Naive B cell (primary cell): Measurements from ENCODE around the gene ADAMTS3. TPM values are rescaled to one million over a fixed set of nuclear protein-coding genes. Genes with fewer than 3 reads are reported as not detected.
"Not testable (repeated sequence)": the region's sequence is repeated elsewhere in the genome, so short reads cannot be mapped to it uniquely, and the experiment has no call there.

Experiments
- ATAC-seq, 2 donors: fragments of 150-1000 bp; cut with Tn5 transposase; 2 replicates each; pipeline ENCODE4 v1.10.0; 2021; ENCODE audit warnings: low read depth in 2 of 2, mild to moderate bottlenecking in 2 of 2, moderate library complexity in 2 of 2
- DNase-seq: peaks from one replicate; pipeline ENCODE4 v3.0.0; 2022
- H3K27ac Mint-ChIP-seq, 6 donors: one replicate each; pipeline ENCODE4 v1.8.0; 2020 to 2022; ENCODE audit warnings: mild to moderate bottlenecking in 6 of 6, mixed read lengths in 6 of 6, moderate library complexity in 5 of 6, inconsistent platforms in 2 of 6
- H3K27me3 Mint-ChIP-seq, 3 donors: one replicate each; pipeline ENCODE4 v1.8.0; 2021 to 2022; ENCODE audit warnings: mixed read lengths in 3 of 3, mild to moderate bottlenecking in 1 of 3
- H3K36me3 Mint-ChIP-seq, 2 donors: one replicate each; pipeline ENCODE4 v1.8.0; 2020 to 2022; ENCODE audit warnings: mixed read lengths in 2 of 2, inconsistent platforms in 1 of 2, mild to moderate bottlenecking in 1 of 2
- H3K4me1 Mint-ChIP-seq, 3 donors: one replicate each; pipeline ENCODE4 v1.8.0; 2020 to 2022; ENCODE audit warnings: mixed read lengths in 3 of 3, inconsistent platforms in 1 of 3, mild to moderate bottlenecking in 1 of 3, moderate library complexity in 1 of 3
- H3K4me3 Mint-ChIP-seq, 8 donors: one replicate each; pipeline ENCODE4 v1.8.0; 2020 to 2022; ENCODE audit warnings: mild to moderate bottlenecking in 8 of 8, mixed read lengths in 8 of 8, moderate library complexity in 8 of 8, inconsistent platforms in 2 of 8
- H3K9me3 Mint-ChIP-seq, 7 donors: one replicate each; pipeline ENCODE4 v1.8.0; 2020 to 2022; ENCODE audit warnings: mixed read lengths in 7 of 7, mild to moderate bottlenecking in 5 of 7, inconsistent platforms in 2 of 7, moderate library complexity in 1 of 7
- polyA plus RNA-seq, 6 donors: library from polyadenylated mRNA; unstranded; fragments of 300-500 nt; fragmentation: Illumina TruSeq; gene quantifications; one replicate each; pipeline ENCODE4 v1.2.3, GENCODE V29; 2021; ENCODE audit warnings: low read depth in 6 of 6

ADAMTS3 gene
- polyA plus RNA-seq, 6 donors from 2014 or later: not detected

DNA sequence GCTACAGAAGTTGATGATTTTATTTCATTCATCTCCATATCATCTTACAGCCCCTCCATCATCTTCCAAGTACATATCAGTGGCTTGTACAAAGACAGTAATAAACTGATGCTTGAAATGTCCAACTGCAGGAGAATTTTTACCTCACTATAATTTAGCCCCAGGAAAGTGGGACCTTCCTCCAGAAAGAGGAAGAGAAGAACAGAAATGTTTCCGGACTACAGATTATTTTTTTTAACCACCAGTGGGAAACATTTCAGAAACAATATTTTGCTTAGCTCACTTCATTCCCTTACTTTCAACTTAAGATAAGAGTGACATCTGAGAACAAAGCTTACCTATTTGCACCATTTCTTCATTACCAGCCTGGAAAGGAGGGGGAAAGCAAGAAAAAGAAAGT, 2.0 kb downstream of the ADAMTS3 start:
- Mint-ChIP-seq H3K36me3 (peaks cover 4 to 6% of the 10 kb centered on the region in 2 donors), H3K4me1 (peaks cover 9 to 24% (median 19%) of the 10 kb centered on the region in 3 donors), H3K27me3 (peaks cover 51 to 61% (median 55%) of the 10 kb centered on the region in 3 donors), H3K4me3 (peak overlapping the region in 4 of 8 donors; percentile 3 to 67 (median 34)), H3K9me3 (peaks cover 0 to 7% (median 2%) of the 10 kb centered on the region in 7 donors), H3K27ac (no peak overlapping the region)
- DNase-seq (no peak), ATAC-seq (no peak)

DNA sequence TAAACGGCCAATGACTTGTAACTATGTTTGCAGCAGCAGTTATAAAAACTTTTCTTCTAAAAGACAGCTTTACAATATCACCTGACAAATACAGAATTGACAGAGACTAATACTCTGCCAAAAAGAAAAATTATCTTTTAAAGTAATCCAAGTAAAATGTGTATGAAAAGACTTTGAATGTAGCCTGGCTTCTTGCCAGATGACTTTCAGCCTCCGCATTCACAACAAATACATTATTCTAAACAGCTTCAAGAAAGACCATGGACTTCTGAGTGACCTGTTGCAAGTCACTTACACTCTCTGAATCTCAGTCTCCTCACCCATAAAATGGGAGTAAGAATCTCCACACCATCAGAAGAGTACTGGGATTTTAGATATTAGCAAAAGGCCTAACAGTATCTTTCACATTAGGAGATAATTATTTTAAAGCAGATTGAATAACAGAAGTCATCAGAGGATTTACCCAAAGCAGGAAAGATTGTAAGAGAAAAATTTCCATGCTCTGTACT, 2.5 kb downstream of the ADAMTS3 start:
- Mint-ChIP-seq H3K9me3 (peaks cover 0 to 6% (median 2%) of the 10 kb centered on the region in 7 donors), H3K27me3 (peaks cover 46 to 61% (median 55%) of the 10 kb centered on the region in 3 donors), H3K4me1 (peaks cover 9 to 24% (median 19%) of the 10 kb centered on the region in 3 donors), H3K36me3 (peaks cover 4 to 6% of the 10 kb centered on the region in 2 donors), H3K27ac (no peak overlapping the region), H3K4me3 (no peak overlapping the region)
- DNase-seq (no peak), ATAC-seq (no peak)

DNA sequence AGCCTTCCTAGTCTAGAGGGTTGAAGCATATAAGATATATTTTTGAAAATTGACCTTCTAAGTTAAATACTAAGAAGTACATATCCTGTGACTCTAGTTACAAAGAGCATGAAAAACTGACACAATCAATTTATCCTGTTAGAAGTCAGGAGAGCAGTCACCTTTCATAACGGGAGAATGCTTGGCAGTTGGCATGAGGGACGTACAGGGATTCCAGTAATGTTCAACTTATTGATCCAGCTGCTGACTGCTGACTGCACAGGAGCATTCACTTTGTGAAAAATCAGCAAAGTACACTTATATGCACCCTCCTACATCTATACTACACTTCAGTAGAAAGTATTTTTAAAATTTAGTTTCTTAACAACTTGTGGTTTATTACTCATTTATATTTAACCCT, 4.2 kb downstream of the ADAMTS3 start:
- ATAC-seq (no peak), DNase-seq (no peak)
- H3K27ac Mint-ChIP-seq: no peak overlapping the region
- peaks cover 0 to 3% of the 10 kb centered on the region in 2 donors for H3K36me3 Mint-ChIP-seq
- H3K27me3 Mint-ChIP-seq: peaks cover 32 to 49% (median 48%) of the 10 kb centered on the region in 3 donors
- H3K9me3 Mint-ChIP-seq: peaks cover 0 to 8% (median 1%) of the 10 kb centered on the region in 7 donors
- peaks cover 7 to 21% (median 19%) of the 10 kb centered on the region in 3 donors for H3K4me1 Mint-ChIP-seq
- H3K4me3 Mint-ChIP-seq: no peak overlapping the region

DNA sequence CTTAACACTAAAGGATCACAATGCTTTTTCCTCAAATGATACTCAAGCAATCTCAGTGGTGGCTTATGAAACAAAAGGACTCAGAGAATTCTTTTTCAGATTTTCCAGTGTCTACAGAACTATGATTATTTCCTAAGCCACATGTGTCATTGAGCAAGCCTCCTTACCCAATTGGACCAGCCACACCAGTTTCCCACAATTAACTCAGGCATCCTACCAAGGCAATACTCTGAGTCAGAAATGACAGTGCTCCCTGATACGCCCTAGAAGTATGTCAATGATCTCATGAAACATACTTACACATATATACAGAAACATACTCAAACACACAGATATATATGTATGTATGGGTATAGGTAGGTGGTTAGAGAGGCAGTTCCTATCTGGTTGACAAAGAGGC, 4.8 kb downstream of the ADAMTS3 start:
- DNase-seq: no peak
- Mint-ChIP-seq H3K4me3 (no peak overlapping the region), H3K27ac (no peak overlapping the region), H3K4me1 (peaks cover 5 to 19% (median 18%) of the 10 kb centered on the region in 3 donors), H3K36me3 (no peaks in the 10 kb centered on the region), H3K27me3 (peaks cover 30 to 44% (median 42%) of the 10 kb centered on the region in 3 donors), H3K9me3 (peaks cover 0 to 9% (median 0%) of the 10 kb centered on the region in 7 donors)
- ATAC-seq: no peak

DNA sequence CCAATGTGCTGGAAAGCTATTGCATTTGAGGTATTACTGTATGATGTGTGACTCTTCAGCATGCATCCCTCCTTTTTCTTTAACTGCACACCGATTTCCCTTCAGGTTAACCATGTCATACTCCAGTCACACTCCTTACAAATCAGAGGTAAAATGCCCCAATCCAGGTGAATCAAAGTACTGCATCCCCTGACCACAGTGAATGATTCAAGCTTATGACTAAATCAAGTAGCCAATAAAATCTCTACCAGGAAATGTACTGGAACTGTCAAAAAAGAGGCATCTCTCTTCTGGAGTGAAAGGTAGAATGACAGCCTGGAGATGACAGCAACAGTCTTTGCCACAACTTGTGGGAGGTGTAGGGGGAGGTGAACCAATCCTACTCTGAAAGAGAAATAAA, 10.4 kb downstream of the ADAMTS3 start:
- Mint-ChIP-seq H3K9me3 (peaks cover 0 to 16% (median 2%) of the 10 kb centered on the region in 7 donors), H3K27ac (no peak overlapping the region), H3K27me3 (peaks cover 10 to 17% (median 13%) of the 10 kb centered on the region in 3 donors), H3K36me3 (no peaks in the 10 kb centered on the region), H3K4me1 (no peaks in the 10 kb centered on the region), H3K4me3 (no peak overlapping the region)
- DNase-seq: no peak
- ATAC-seq: no peak

DNA sequence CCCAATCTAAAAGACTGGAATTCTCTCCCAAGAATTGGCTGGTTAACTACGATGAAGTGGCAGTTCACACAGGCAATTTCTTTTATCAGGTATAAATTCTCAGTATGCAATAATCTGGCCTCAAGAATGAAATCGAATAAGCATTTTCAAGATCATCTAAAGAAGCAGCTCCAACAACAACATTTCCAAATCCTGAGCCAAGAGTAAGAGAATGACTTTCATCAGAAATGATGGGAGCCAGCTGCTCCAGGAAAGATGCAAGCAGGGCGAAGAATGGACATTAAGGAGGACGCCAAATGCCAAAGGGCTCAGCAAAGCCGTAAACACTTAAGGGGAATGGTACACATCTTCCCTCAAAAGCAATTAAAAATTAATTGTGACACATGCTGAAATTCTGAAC, 12.0 kb downstream of the ADAMTS3 start:
- Mint-ChIP-seq H3K27me3 (peaks cover 10 to 17% (median 12%) of the 10 kb centered on the region in 3 donors), H3K4me3 (no peak overlapping the region), H3K9me3 (peaks cover 0 to 16% (median 2%) of the 10 kb centered on the region in 7 donors), H3K4me1 (no peaks in the 10 kb centered on the region), H3K27ac (no peak overlapping the region), H3K36me3 (no peaks in the 10 kb centered on the region)
- ATAC-seq (no peak), DNase-seq (no peak)

DNA sequence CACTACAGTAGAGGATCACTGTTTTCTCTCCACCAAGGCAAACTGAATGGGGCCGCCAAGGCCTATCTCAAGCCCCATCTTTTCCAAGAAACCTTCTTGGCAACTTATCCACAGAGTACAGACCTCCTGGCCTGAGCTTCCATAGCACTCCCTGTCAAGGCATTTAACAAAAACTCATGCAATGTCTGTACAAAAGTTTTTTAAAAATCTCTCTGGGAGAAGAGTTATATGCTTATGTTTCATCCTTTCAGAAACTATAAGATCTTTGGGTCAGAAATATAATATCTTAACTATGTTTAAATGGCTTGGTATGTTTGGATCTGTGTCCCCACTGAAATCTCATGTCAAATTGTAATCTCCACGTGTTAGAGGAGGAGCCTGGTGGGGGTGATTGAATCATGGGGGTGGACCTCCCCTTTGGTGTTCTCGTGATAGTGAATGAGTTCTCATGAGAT, 13.6 kb downstream of the ADAMTS3 start:
- H3K36me3 Mint-ChIP-seq: no peaks in the 10 kb centered on the region

DNA sequence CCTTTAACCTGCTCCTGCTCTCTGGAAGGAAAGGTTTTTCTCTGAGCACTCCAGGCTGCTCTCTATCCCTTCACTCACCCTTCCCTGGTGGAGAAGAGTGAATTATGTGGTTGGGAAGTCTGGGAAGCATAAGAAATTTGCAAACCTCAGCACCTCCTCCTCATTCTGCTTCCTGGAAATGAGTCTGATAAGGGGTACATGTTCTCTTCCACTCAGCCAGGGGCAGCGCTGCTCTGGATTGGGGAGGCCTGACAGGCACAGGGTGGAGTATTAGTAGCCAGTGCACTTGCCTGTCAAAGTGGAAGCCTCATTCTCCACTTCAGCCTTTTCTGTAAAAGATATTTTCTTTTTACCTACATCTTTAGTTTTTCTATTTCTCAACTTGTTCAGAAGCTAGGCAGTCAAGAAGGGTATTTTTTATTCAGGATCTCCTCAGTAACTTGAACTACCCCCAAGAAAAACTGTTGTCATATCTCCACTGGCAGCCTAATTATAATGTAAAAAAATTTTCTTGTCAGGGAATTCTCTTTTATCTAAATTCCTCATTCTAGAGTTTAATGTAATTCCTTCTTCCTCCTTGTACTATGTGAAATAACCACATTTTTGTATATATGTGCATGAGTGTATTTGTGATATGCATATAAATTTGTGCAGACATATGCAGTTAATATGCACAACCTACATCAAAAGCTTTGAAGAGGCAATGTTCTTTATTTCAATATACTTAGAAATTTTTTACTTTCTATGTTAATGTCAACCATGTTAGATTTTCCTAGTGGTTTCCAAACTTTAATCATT, 15.3 kb downstream of the ADAMTS3 start:
- H3K9me3 Mint-ChIP-seq: peaks cover 0 to 6% (median 2%) of the 10 kb centered on the region in 7 donors
- H3K36me3 Mint-ChIP-seq: no peaks in the 10 kb centered on the region
- peaks cover 8 to 15% (median 11%) of the 10 kb centered on the region in 3 donors for H3K27me3 Mint-ChIP-seq
- DNase-seq: no peak
- H3K4me3 Mint-ChIP-seq: no peak overlapping the region
- no peak for ATAC-seq
- no peak overlapping the region for H3K27ac Mint-ChIP-seq
- no peaks in the 10 kb centered on the region for H3K4me1 Mint-ChIP-seq

More for the DNA sequence above, 13.6 kb downstream of the ADAMTS3 start:
- no peak for DNase-seq
- no peaks in the 10 kb centered on the region for H3K4me1 Mint-ChIP-seq
- H3K27ac Mint-ChIP-seq: peak overlapping the region in 1 of 6 donors; percentile 51
- peaks cover 10 to 17% (median 12%) of the 10 kb centered on the region in 3 donors for H3K27me3 Mint-ChIP-seq
- H3K9me3 Mint-ChIP-seq: peaks cover 0 to 15% (median 2%) of the 10 kb centered on the region in 7 donors
- no peak overlapping the region for H3K4me3 Mint-ChIP-seq
- no peak for ATAC-seq

DNA sequence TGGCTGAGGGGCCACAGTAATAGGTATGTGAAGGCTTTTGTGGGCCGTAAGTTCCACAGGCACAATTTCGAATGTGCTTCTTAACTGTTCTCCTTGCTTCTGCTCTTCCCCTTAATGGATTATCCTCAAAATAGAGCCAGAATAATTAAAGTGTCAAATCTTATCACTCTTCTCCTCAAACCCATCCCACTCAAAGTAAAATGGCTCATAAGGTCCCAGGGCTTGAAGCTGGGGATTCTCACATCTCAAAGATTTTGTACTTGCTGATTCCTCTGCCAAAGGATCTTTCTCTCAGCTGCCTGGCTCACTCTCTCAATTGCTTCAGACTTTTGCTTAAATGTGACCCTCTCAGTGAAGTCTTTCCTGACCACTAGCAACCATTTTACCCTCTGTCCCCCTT, 16.6 kb downstream of the ADAMTS3 start:
- H3K27ac Mint-ChIP-seq: no peak overlapping the region
- H3K36me3 Mint-ChIP-seq: no peaks in the 10 kb centered on the region
- DNase-seq: no peak
- no peak overlapping the region for H3K4me3 Mint-ChIP-seq
- H3K9me3 Mint-ChIP-seq: peaks cover 0 to 2% (median 0%) of the 10 kb centered on the region in 7 donors
- no peaks in the 10 kb centered on the region for H3K4me1 Mint-ChIP-seq
- ATAC-seq: no peak
- peaks cover 0 to 11% (median 5%) of the 10 kb centered on the region in 3 donors for H3K27me3 Mint-ChIP-seq

DNA sequence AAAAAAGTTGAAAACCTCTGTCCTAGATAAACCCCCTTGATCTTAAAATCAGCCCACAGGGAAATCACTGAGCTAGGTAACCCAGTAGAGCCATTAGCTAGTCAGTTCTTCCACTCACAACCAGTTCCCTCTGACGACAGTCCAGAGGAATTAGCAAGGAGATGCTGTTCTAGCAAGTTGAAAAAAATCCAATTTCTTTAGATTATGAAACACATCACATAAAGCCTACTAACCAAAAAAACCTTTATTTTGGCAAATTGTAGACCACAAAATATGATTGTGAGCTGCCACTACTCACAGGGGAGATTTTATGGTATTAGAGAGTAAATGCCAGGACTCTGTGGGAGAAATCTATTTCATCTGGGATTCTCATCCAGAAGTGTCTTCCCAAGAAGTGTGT, 22.6 kb downstream of the ADAMTS3 start:
- no peak for ATAC-seq
- H3K27me3 Mint-ChIP-seq: peaks cover 0 to 5% (median 4%) of the 10 kb centered on the region in 3 donors
- H3K27ac Mint-ChIP-seq: no peak overlapping the region
- DNase-seq: no peak
- no peak overlapping the region for H3K4me3 Mint-ChIP-seq
- H3K36me3 Mint-ChIP-seq: no peaks in the 10 kb centered on the region
- H3K4me1 Mint-ChIP-seq: no peaks in the 10 kb centered on the region
- peaks cover 0 to 4% (median 1%) of the 10 kb centered on the region in 7 donors for H3K9me3 Mint-ChIP-seq

DNA sequence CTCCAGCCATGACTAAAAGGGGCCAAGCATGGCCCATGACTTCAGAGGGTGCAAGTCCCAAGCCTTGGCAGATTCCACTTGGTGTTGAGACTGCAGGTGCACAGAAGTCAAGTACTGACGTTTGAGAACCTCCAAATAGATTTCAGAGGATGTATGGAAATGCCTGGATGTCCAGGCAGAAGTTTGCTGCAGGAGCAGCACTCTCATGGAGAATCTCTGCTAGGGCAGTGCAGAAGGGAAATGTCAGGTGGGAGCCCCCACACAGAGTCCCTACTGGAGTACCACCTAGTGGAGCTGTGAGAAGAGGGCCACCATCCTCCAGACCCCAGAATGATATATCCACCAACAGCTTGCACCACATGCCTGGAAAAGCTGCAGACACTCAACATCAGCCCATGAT, 28.3 kb downstream of the ADAMTS3 start:
- not testable (repeated sequence) for H3K4me3 Mint-ChIP-seq, DNase-seq, H3K36me3 Mint-ChIP-seq, H3K27ac Mint-ChIP-seq, ATAC-seq, H3K27me3 Mint-ChIP-seq, H3K4me1 Mint-ChIP-seq
- H3K9me3 Mint-ChIP-seq: peaks cover 7 to 32% (median 11%) of the 10 kb centered on the region in 7 donors

DNA sequence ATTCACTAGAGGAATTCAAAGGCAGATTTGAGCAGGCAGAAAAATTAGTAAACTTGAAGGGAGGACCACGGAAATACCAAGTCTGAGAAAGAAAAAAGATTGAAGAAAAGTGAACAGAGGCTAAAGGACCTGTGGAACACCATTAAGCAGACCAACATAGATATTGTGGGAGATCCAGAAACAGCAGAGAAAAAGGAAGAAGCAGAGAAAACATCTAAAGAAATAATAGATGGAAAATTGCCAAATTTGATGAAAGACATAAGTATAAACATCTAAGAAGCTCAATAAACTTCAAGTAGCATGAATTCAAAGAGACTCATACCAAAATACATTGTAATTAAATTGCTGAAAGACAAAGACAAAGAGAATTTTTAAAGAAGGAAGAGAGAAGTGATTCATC, 31.0 kb downstream of the ADAMTS3 start:
- no peak overlapping the region for H3K4me3 Mint-ChIP-seq
- no peak for ATAC-seq
- no peak for DNase-seq
- no peaks in the 10 kb centered on the region for H3K36me3 Mint-ChIP-seq
- no peaks in the 10 kb centered on the region for H3K4me1 Mint-ChIP-seq
- H3K27ac Mint-ChIP-seq: no peak overlapping the region
- H3K27me3 Mint-ChIP-seq: no peaks in the 10 kb centered on the region
- peaks cover 7 to 32% (median 11%) of the 10 kb centered on the region in 7 donors for H3K9me3 Mint-ChIP-seq

DNA sequence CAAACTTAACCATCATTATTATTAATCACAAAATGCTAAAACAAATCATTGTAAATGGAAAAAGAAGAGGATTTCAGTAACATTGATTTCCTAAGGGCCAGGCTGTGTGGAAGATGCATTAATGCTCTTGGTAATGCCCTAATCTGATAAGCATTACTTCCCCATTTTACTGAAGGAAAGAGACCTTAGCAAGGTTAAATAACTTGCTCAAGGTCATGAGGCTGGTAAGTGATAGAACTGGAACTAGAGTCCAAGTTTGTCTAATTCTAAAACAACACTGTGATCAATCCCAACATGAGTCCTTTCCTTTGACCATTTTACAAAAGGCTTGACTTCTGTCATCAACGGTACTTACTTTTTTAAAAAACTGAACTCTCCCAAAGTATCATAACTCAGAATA, 32.6 kb downstream of the ADAMTS3 start:
- H3K36me3 Mint-ChIP-seq: no peaks in the 10 kb centered on the region
- ATAC-seq (no peak), DNase-seq (no peak)
- H3K4me1 Mint-ChIP-seq: no peaks in the 10 kb centered on the region
- no peak overlapping the region for H3K27ac Mint-ChIP-seq
- no peak overlapping the region for H3K4me3 Mint-ChIP-seq
- H3K27me3 Mint-ChIP-seq: no peaks in the 10 kb centered on the region
- H3K9me3 Mint-ChIP-seq: peaks cover 7 to 28% (median 11%) of the 10 kb centered on the region in 7 donors

DNA sequence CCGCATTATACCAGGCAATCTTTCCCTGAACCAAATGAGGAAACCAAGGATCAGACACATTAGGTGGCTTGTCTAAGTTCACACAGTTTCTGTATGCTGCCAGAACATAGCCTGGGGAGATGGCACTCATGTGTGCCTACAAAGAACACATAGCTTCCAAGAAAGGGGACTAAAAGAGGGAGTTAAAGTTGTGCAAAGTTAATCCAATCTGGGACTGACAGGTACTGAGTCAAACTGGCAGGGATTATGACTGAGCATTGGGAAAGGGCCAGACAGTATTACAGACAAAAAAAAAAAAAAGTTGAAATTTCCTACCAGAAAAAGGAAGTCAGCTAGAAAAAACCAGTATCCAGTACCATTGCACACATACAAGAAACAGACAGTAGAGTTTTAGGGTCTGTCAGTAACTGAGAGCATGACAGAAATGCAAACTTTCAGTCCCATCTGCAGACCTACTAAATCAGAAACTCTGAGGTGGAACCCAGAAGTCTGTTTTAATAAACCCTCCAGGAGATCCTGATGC, 37.2 kb downstream of the ADAMTS3 start:
- peaks cover 0 to 2% (median 0%) of the 10 kb centered on the region in 7 donors for H3K9me3 Mint-ChIP-seq
- ATAC-seq (no peak), DNase-seq (no peak)
- no peak overlapping the region for H3K27ac Mint-ChIP-seq
- H3K27me3 Mint-ChIP-seq: no peaks in the 10 kb centered on the region
- no peaks in the 10 kb centered on the region for H3K36me3 Mint-ChIP-seq
- no peaks in the 10 kb centered on the region for H3K4me1 Mint-ChIP-seq
- H3K4me3 Mint-ChIP-seq: no peak overlapping the region
